Measurements from ENCODE around the gene NAA40. TPM values are rescaled to one million over a fixed set of nuclear protein-coding genes. Genes with fewer than 3 reads are reported as not detected.

NAA40 gene
- total RNA-seq, 1 donor from 2014 or later: 15.7 TPM

GRCh38 chr11:63993993-63994392 lies 55.2 kb downstream of the NAA40 start:
- no peak for DNase-seq
- Histone ChIP-seq H3K27ac (no peak overlapping the region), H3K36me3 (peaks cover 61% of the 10 kb centered on the region), H3K27me3 (no peaks in the 10 kb centered on the region), H3K4me1 (peaks cover 3% of the 10 kb centered on the region), H3K4me3 (no peak overlapping the region), H3K9me3 (no peaks in the 10 kb centered on the region)
- intact Hi-C loops (cut with DNase I): no loop called here
- ATAC-seq: peak; percentile 69
- TF ChIP-seq, protein P1, sequence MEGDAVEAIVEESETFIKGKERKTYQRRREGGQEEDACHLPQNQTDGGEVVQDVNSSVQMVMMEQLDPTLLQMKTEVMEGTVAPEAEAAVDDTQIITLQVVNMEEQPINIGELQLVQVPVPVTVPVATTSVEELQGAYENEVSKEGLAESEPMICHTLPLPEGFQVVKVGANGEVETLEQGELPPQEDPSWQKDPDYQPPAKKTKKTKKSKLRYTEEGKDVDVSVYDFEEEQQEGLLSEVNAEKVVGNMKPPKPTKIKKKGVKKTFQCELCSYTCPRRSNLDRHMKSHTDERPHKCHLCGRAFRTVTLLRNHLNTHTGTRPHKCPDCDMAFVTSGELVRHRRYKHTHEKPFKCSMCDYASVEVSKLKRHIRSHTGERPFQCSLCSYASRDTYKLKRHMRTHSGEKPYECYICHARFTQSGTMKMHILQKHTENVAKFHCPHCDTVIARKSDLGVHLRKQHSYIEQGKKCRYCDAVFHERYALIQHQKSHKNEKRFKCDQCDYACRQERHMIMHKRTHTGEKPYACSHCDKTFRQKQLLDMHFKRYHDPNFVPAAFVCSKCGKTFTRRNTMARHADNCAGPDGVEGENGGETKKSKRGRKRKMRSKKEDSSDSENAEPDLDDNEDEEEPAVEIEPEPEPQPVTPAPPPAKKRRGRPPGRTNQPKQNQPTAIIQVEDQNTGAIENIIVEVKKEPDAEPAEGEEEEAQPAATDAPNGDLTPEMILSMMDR (IDR thresholded peaks at IDR 0.05): no peak

GRCh38 chr11:63996512-63996911 lies 57.7 kb downstream of the NAA40 start:
- no peak overlapping the region for H3K4me3 ChIP-seq
- H3K27me3 ChIP-seq: no peaks in the 10 kb centered on the region
- H3K36me3 ChIP-seq: peaks cover 42% of the 10 kb centered on the region
- no peaks in the 10 kb centered on the region for H3K9me3 ChIP-seq
- intact Hi-C loops (cut with DNase I): no loop called here
- peaks cover 27% of the 10 kb centered on the region for H3K4me1 ChIP-seq
- ATAC-seq: no peak
- TF ChIP-seq, protein P1 (IDR thresholded peaks at IDR 0.05): no peak
- no peak for DNase-seq
- H3K27ac ChIP-seq: no peak overlapping the region

DNA sequence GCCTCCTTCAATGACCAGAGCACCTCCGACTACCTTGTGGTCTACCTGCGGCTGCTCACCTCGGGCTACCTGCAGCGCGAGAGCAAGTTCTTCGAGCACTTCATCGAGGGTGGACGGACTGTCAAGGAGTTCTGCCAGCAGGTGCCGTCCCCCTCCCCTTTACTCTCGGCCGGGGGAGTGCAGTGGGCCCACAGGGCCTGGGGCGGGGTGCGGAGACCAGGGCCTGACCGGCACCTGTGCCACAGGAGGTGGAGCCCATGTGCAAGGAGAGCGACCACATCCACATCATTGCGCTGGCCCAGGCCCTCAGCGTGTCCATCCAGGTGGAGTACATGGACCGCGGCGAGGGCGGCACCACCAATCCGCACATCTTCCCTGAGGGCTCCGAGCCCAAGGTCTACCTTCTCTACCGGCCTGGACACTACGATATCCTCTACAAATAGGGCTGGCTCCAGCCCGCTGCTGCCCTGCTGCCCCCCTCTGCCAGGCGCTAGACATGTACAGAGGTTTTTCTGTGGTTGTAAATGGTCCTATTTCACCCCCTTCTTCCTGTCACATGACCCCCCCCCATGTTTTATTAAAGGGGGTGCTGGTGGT lies 58.4 kb downstream of the NAA40 start:
- peaks cover 41% of the 10 kb centered on the region for H3K36me3 ChIP-seq
- H3K27me3 ChIP-seq: no peaks in the 10 kb centered on the region
- ATAC-seq (no peak), DNase-seq (no peak)
- H3K27ac ChIP-seq: no peak overlapping the region
- H3K4me3 ChIP-seq: no peak overlapping the region
- intact Hi-C loops (cut with DNase I): no loop called here
- no peaks in the 10 kb centered on the region for H3K9me3 ChIP-seq
- TF ChIP-seq, protein P1 (IDR thresholded peaks at IDR 0.05): no peak
- peaks cover 34% of the 10 kb centered on the region for H3K4me1 ChIP-seq

DNA sequence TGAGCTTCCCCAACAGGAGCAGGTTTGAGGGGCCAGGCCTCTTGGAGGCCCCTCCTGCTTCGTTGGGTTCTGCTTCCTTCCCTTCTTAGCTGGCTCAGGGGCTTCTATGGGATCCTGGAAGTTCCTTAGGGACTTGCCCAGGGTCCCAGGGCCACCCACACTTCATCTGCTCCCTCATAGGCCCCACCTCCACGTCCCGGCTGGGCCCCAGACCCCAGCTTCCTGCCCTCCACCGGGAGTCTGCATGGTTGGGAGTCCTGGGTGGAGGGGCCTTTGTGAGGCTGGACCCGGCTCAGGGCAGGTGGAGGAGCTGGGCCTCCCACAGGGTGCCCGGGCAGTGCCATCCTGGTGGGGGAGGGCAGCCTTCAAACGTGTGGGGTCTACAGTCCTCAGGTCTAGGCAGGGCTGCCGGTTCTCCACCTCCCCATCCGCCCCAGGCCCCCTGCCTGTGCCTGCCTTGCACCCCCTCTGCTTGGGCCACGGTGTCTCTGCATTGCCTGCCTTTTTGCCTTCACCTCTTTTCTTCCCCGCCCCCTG lies 59.1 kb downstream of the NAA40 start:
- no peaks in the 10 kb centered on the region for H3K27me3 ChIP-seq
- H3K4me1 ChIP-seq: peaks cover 37% of the 10 kb centered on the region
- no peak overlapping the region for H3K27ac ChIP-seq
- H3K4me3 ChIP-seq: no peak overlapping the region
- peaks cover 41% of the 10 kb centered on the region for H3K36me3 ChIP-seq
- H3K9me3 ChIP-seq: no peaks in the 10 kb centered on the region
- intact Hi-C loops (cut with DNase I): no loop called here
- DNase-seq (no peak), ATAC-seq (no peak)
- TF ChIP-seq, protein P1 (IDR thresholded peaks at IDR 0.05): no peak

GRCh38 chr11:63998558-63999348 lies 60.0 kb downstream of the NAA40 start:
- Histone ChIP-seq H3K36me3 (peaks cover 38% of the 10 kb centered on the region), H3K9me3 (no peaks in the 10 kb centered on the region), H3K27me3 (no peaks in the 10 kb centered on the region), H3K4me3 (peak overlapping the region; percentile 44), H3K4me1 (peaks cover 37% of the 10 kb centered on the region), H3K27ac (no peak overlapping the region)
- intact Hi-C loops (cut with DNase I): no loop called here
- peak; percentile 5 for ATAC-seq
- DNase-seq: no peak
- TF ChIP-seq, protein P1 (IDR thresholded peaks at IDR 0.05): no peak

Data from upper lobe of right lung (tissue), 1 donor.